ENCODE results near the gene PAIP2B.

GRCh38 chr2:71166812-71167211 is 60.1 kb downstream of the PAIP2B start:
- no peak for TF ChIP-seq CTCF (conservative IDR thresholded peaks at IDR 0.05; ENCODE audit: low read depth, low read length)
- no peak for TF ChIP-seq EZH2 (IDR thresholded peaks at IDR 0.05; ENCODE audit: low read length, unreplicated experiment)

All from PC-3 (cell line).